Measurements from ENCODE around the gene TRUB1.

The TRUB1 gene

GRCh38 chr10:114967071-114967470 is 29.1 kb downstream of the TRUB1 start:
- intact Hi-C loops (cut with DNase I): no loop called here
- DNase-seq: no peak

GRCh38 chr10:114970515-114970914 is 32.5 kb downstream of the TRUB1 start:
- no peak for DNase-seq
- intact Hi-C loops (cut with DNase I): no loop called here

- intact Hi-C loops (cut with DNase I): no loop called here
- DNase-seq: peak in 1 of 42 donors; percentile 7
Measured at GRCh38 chr10:114973306-114973705, 35.3 kb downstream of the TRUB1 start.

GRCh38 chr10:114973997-114974396 is 36.0 kb downstream of the TRUB1 start:
- intact Hi-C loops (cut with DNase I): no loop called here
- DNase-seq: no peak

GRCh38 chr10:114974625-114975024 is 36.6 kb downstream of the TRUB1 start:
- intact Hi-C loops (cut with DNase I): no loop called here
- peak in 1 of 42 donors; percentile 15 for DNase-seq

GRCh38 chr10:114975091-114975490 is 37.1 kb downstream of the TRUB1 start:
- DNase-seq: no peak
- intact Hi-C loops (cut with DNase I): no loop called here

- intact Hi-C loops (cut with DNase I): no loop called here
- DNase-seq: no peak
Measured at GRCh38 chr10:114982989-114983388, 45.0 kb downstream of the TRUB1 start.

GRCh38 chr10:114987995-114988394 is 50.0 kb downstream of the TRUB1 start:
- intact Hi-C loops (cut with DNase I): no loop called here
- DNase-seq: no peak

- no peak for DNase-seq
- intact Hi-C loops (cut with DNase I): no loop called here
Measured at GRCh38 chr10:114990586-114990985, 52.6 kb downstream of the TRUB1 start.

- intact Hi-C loops (cut with DNase I): no loop called here
- DNase-seq: peak in 2 of 42 donors; percentile 10 to 37
Measured at GRCh38 chr10:114990991-114991390, 53.0 kb downstream of the TRUB1 start.

- no peak for DNase-seq
Measured at GRCh38 chr10:114992189-114992775, 54.3 kb downstream of the TRUB1 start.

GRCh38 chr10:114995468-114996247 is 57.7 kb downstream of the TRUB1 start:
- no peak for DNase-seq
- intact Hi-C loops (cut with DNase I): no loop called here

More at GRCh38 chr10:114992189-114992775, 54.3 kb downstream of the TRUB1 start:
- intact Hi-C loops (cut with DNase I): no loop called here

GRCh38 chr10:114996542-114996941 is 58.5 kb downstream of the TRUB1 start:
- intact Hi-C loops (cut with DNase I): no loop called here

GRCh38 chr10:114998993-114999392 is 61.0 kb downstream of the TRUB1 start:
- intact Hi-C loops (cut with DNase I): no loop called here
- no peak for DNase-seq

More at GRCh38 chr10:114996542-114996941, 58.5 kb downstream of the TRUB1 start:
- DNase-seq: no peak

- DNase-seq: peak in 8 of 42 donors; percentile 2 to 50 (median 10)
- intact Hi-C loops (cut with DNase I): no loop called here
Measured at GRCh38 chr10:115001506-115002381, 63.7 kb downstream of the TRUB1 start.

GRCh38 chr10:115003396-115003795 is 65.4 kb downstream of the TRUB1 start:
- intact Hi-C loops (cut with DNase I): no loop called here
- DNase-seq: no peak

GRCh38 chr10:115004236-115004862 is 66.4 kb downstream of the TRUB1 start:
- intact Hi-C loops (cut with DNase I): no loop called here
- DNase-seq: no peak

- intact Hi-C loops (cut with DNase I): no loop called here
- no peak for DNase-seq
Measured at GRCh38 chr10:115005771-115006170, 67.8 kb downstream of the TRUB1 start.

- DNase-seq: no peak
- intact Hi-C loops (cut with DNase I): no loop called here
Measured at GRCh38 chr10:115018185-115018931, 80.4 kb downstream of the TRUB1 start.

Data from head of caudate nucleus (tissue), 42 donors.